Kidney epithelial cell (primary cell): ENCODE results near the gene LMX1B. TPM values are rescaled to one million over a fixed set of nuclear protein-coding genes. Genes with fewer than 3 reads are reported as not detected.

Experiments
- DNase-seq: peaks from one replicate; pipeline ENCODE4 v3.0.0-alpha.2; 2010; ENCODE audit warnings: low read depth
- H3K27me3 ChIP-seq: 2 replicates; pipeline ENCODE4 v1.6.0; 2011; ENCODE audit warnings: low read length; ENCODE audit not compliant: control insufficient read depth, insufficient read depth
- H3K36me3 ChIP-seq: 2 replicates; pipeline ENCODE4 v1.5.1; 2011; ENCODE audit warnings: low read length; ENCODE audit not compliant: control insufficient read depth, insufficient read depth
- H3K4me3 ChIP-seq: 2 replicates; pipeline ENCODE4 v1.5.1; 2011; ENCODE audit warnings: low read depth, mild to moderate bottlenecking, control low read depth, low read length
- total RNA-seq: library from RNA; depleted of rRNA; stranded (reverse); fragments of >200 nt; gene quantifications from 2 replicates; pipeline ENCODE4 v1.2.3, GENCODE V29; 2015
- TF ChIP-seq, protein P1 (sequence below): IDR thresholded peaks from 2 replicates; pipeline ENCODE4 v1.5.1; 2011; ENCODE audit warnings: mild to moderate bottlenecking, moderate library complexity, low read length, control low read depth, inconsistent platforms; ENCODE audit not compliant: insufficient read depth, poor library complexity, severe bottlenecking

The LMX1B gene
- total RNA-seq, 1 donor from 2014 or later = 2.6 TPM

DNA sequence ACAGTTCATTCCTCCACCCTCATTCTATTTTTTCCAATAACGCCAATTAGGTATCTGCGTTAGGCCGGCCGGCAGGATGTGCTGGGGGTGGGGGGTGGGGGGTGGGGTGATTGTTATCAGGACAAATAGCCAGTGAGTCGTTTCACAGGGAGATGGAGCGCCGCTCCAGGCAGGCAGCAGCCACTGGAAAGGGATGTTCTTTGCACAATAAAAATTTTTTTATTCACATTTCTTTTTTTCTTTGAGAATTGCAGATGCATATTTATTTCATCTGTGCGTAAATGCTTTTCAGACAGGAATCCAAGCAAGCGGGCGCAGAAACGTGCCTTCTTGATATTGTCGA, 4.1 kb downstream of the LMX1B start:
- H3K4me3 ChIP-seq = no peak overlapping the region
- DNase-seq = no peak
- H3K27me3 ChIP-seq = peaks cover 81% of the 10 kb centered on the region
- H3K36me3 ChIP-seq = no peaks in the 10 kb centered on the region
- TF ChIP-seq, protein P1, sequence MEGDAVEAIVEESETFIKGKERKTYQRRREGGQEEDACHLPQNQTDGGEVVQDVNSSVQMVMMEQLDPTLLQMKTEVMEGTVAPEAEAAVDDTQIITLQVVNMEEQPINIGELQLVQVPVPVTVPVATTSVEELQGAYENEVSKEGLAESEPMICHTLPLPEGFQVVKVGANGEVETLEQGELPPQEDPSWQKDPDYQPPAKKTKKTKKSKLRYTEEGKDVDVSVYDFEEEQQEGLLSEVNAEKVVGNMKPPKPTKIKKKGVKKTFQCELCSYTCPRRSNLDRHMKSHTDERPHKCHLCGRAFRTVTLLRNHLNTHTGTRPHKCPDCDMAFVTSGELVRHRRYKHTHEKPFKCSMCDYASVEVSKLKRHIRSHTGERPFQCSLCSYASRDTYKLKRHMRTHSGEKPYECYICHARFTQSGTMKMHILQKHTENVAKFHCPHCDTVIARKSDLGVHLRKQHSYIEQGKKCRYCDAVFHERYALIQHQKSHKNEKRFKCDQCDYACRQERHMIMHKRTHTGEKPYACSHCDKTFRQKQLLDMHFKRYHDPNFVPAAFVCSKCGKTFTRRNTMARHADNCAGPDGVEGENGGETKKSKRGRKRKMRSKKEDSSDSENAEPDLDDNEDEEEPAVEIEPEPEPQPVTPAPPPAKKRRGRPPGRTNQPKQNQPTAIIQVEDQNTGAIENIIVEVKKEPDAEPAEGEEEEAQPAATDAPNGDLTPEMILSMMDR = no peak

DNA sequence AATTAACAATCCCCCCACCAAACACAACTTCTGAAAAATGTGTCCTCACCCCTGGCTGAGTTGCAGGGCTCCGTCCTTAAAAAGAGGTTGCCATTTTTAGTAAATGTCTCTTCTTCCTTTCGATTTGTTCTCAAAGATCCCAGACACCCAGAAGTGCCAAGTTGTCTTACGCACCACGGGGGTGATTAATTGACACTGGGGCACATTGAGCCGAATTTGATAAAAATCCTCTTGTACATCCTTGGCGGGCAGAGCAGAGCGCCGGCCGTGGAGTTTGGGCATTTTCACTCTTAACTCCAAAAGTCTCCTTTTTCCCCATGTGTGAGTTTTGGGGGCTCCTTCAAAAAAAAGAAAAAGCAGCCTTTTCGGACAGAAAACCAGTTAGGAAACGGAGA, 4.5 kb downstream of the LMX1B start:
- TF ChIP-seq, protein P1 = no peak
- no peak overlapping the region for H3K4me3 ChIP-seq
- DNase-seq = no peak
- H3K27me3 ChIP-seq = peaks cover 81% of the 10 kb centered on the region
- no peaks in the 10 kb centered on the region for H3K36me3 ChIP-seq

DNA sequence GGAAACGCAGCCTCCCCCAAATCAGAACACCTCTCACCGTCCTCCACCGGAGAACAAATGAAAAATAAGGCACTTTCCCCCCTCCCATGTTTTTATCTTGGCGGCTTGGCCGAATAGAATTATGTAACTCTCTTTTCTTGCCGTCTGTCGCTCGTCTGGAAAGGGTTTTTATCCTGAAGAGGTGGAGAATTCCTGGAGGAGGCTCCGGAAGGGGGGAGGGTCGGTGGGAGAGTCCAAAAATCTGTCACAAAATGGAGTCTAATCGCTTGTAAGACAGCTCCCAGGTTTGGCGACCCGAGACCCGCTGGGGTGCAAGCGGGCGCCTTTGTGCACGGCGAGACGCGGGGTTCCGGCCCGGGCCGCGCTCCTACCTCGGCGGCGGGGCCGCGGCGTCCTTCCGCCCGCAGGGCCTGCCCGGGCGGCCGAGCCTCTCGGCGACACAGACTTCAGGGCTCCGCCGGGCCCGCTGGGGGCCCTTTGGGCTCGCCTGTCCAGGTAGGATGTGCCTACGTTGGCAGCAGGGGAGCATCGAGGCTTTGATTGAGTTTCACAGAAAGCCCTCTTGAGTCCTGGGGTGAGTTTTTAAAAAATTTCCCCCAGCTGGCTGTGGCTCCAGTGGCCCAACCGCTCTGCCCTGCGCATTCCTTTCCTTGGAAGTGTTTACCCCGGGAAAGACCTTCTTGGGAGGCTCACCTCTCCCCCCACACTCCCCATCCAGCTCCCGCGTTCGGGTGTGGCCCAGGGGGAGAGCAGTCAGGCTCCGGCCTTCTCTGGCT, 5.0 kb downstream of the LMX1B start:
- TF ChIP-seq, protein P1 = no peak
- DNase-seq = no peak
- Histone ChIP-seq H3K27me3 (peaks cover 84% of the 10 kb centered on the region), H3K36me3 (no peaks in the 10 kb centered on the region), H3K4me3 (no peak overlapping the region)

DNA sequence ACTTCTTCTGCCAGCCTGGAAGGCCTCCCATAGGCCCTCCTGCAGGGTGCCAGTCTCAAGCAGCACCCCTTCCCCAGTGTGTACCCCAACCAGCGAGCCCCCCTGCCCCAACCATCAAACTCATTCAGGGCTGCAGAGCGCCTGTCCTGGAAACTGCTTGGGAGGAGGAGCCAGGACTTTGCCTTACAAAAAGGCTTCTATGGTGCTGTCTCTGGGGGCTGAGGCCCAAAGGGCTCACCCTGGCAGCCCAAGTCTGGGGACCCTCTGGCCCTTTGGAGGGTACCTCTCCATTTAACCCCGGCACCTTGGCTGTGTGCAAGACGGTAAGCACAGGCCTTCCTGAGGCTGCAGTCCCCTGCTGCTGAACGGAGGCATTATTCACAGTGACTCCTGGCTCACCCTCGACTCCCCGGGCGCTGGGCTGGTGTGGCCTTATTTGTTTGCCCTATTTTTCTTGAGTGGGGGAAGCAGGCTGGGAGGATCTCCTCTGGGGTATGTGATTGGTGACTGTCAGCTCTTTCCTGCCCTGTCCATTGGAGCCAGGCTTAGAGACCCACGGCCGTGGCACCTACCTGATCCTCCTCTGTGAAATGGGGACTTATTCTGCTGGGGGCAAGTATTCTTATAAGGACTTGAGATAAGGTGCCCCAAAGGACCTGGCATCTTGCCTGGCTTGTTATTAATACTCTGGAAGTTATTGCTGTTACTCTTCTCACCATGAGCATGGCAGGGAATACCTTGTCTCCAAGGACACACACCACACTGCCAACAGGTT, 5.8 kb downstream of the LMX1B start:
- Histone ChIP-seq H3K27me3 (peaks cover 89% of the 10 kb centered on the region), H3K4me3 (no peak overlapping the region), H3K36me3 (no peaks in the 10 kb centered on the region)
- DNase-seq = no peak
- TF ChIP-seq, protein P1 = no peak

DNA sequence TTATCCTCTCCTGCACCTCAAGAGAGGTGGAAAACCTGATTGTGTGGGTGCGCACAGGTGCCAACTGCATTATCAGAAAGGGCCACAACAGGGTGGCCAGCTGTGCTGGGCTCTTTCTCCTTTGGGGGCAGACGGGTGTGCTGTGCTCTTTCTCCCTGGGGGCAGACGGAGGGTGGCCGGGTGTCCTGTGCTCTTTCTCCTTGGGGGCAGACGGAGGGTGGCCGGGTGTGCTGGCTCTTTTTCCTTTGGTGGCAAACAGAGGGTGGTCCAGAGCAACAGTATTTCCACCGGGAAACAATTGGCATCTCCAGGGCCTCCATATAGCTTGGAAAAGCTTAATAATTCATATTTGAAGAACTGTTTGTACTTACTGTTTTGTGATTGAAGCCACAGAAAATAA, 6.8 kb downstream of the LMX1B start:
- no peak overlapping the region for H3K4me3 ChIP-seq
- TF ChIP-seq, protein P1 = no peak
- H3K36me3 ChIP-seq = no peaks in the 10 kb centered on the region
- DNase-seq = no peak
- H3K27me3 ChIP-seq = peaks cover 89% of the 10 kb centered on the region
